ENCODE measurements around the gene FKBP8. TPM values are rescaled to one million over a fixed set of nuclear protein-coding genes. Genes with fewer than 3 reads are reported as not detected.

The FKBP8 gene
- total and polyA plus RNA-seq, 12 donors: 26.3 to 816 (median 265) TPM

DNA sequence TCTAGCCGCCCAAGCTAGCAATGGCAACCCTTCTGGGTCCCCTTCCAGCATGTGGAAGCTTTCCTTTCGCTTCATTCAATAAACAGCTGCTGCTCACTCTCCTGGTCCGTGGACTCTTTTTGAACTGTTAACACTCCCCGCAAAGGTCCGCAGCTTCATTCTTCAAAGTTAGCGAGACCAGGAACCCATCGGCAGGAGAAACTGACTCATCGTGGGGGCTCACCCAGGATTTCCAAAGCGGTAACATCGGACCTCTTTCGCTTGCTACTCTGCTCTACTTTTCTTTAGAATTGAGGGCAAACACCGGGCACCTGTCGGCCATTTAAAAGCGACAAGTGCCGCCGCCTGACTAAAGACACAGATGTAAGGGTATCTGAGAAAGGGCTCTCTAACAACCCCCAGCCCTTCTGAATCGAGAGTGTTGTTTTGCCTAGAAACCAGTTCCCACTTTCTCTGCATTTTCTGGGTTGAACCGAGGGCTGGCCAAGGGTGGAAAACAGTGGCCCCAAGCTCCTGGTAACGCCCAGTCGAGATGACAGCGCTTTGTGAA lies 34.1 kb upstream of the FKBP8 start:
- peaks cover 0 to 49% of the 10 kb centered on the region in 2 donors for H3K36me3 ChIP-seq (replicated peaks in 1 of 2)
- WGBS, 4 donors: 92 to 93% (median 93%) methylated on average over 21 of the region's 21 CpGs

DNA sequence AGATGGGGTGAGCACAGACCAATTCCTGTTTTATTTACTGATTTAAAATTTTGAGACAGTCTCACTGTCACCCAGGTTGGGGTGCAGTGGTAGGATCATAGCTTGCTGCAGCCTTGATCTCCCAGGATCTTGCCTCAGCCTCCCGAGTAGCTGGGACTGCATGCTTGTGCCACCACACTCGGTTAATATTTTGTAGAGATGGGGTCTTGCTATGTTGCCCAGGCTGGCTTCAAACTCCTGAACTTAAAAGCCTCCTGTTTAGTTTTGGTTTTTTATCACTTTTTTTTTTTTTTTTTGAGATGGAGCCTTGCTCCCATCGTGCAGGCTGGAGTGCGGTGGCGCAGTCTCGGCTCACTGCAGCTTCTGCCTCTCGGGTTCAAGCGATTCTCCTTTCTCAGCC lies 33.0 kb upstream of the FKBP8 start:
- Histone ChIP-seq H3K27me3 (no peaks in the 10 kb centered on the region), H3K9me3 (replicated peaks in 1 of 3) (no peaks in the 10 kb centered on the region), H3K4me3 (no peak overlapping the region), H3K36me3 (replicated peaks in 1 of 2) (peaks cover 0 to 49% of the 10 kb centered on the region in 2 donors), H3K27ac (no peak overlapping the region), H3K4me1 (replicated peaks in 1 of 2) (peaks cover 14 to 26% of the 10 kb centered on the region in 2 donors)
- 84 to 99% (median 95%) methylated on average over 7 to 8 of the region's 8 CpGs for WGBS, 4 donors
- DNase-seq: no peak
- intact Hi-C loops (cut with DNase I): loop anchor here in 1 of 2 donors (5.0 kb wide), 1 partner anchor 104 kb away; no protein-coding TSS in a partner anchor
- TF ChIP-seq, protein P1, sequence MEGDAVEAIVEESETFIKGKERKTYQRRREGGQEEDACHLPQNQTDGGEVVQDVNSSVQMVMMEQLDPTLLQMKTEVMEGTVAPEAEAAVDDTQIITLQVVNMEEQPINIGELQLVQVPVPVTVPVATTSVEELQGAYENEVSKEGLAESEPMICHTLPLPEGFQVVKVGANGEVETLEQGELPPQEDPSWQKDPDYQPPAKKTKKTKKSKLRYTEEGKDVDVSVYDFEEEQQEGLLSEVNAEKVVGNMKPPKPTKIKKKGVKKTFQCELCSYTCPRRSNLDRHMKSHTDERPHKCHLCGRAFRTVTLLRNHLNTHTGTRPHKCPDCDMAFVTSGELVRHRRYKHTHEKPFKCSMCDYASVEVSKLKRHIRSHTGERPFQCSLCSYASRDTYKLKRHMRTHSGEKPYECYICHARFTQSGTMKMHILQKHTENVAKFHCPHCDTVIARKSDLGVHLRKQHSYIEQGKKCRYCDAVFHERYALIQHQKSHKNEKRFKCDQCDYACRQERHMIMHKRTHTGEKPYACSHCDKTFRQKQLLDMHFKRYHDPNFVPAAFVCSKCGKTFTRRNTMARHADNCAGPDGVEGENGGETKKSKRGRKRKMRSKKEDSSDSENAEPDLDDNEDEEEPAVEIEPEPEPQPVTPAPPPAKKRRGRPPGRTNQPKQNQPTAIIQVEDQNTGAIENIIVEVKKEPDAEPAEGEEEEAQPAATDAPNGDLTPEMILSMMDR (IDR thresholded peaks at IDR 0.05): no peak
- no peak for TF ChIP-seq POLR2A (IDR thresholded peaks at IDR 0.05)

More for the DNA sequence above, 34.1 kb upstream of the FKBP8 start:
- no peak for TF ChIP-seq POLR2A (IDR thresholded peaks at IDR 0.05)
- TF ChIP-seq, protein P1 (IDR thresholded peaks at IDR 0.05): no peak
- H3K27ac ChIP-seq: no peak overlapping the region
- H3K4me1 ChIP-seq (replicated peaks in 1 of 2): peaks cover 11 to 22% of the 10 kb centered on the region in 2 donors
- H3K9me3 ChIP-seq (replicated peaks in 1 of 3): no peaks in the 10 kb centered on the region
- no peak for DNase-seq
- intact Hi-C loops (cut with DNase I): loop anchor here in 1 of 2 donors (5.0 kb wide), 1 partner anchor 105 kb away; no protein-coding TSS in a partner anchor
- no peaks in the 10 kb centered on the region for H3K27me3 ChIP-seq
- no peak overlapping the region for H3K4me3 ChIP-seq

DNA sequence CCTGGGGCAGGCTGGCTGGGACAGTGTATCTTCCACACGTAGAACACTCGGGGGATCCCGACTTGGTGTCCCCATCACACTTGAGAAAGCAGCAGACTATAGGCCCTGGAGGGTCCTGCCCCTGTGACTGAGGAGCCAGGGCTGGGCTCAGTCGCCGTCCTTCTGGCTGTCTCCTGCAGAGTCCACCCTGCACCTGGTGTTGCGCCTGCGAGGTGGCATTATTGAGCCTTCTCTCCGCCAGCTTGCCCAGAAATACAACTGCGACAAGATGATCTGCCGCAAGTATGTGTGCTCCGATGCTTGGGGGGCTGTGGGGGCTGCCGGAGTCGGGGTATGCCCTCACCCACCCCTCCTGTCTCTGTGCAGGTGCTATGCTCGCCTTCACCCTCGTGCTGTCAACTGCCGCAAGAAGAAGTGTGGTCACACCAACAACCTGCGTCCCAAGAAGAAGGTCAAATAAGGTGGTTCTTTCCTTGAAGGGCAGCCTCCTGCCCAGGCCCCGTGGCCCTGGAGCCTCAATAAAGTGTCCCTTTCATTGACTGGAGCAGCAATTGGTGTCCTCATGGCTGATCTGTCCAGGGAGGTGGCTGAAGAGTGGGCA lies 31.4 kb upstream of the FKBP8 start:
- H3K36me3 ChIP-seq (replicated peaks in 1 of 2): peaks cover 0 to 49% of the 10 kb centered on the region in 2 donors
- no peak for TF ChIP-seq POLR2A (IDR thresholded peaks at IDR 0.05)
- TF ChIP-seq, protein P1 (IDR thresholded peaks at IDR 0.05): no peak
- intact Hi-C loops (cut with DNase I): loop anchor here in 1 of 2 donors (5.0 kb wide), 1 partner anchor 102 kb away; no protein-coding TSS in a partner anchor

DNA sequence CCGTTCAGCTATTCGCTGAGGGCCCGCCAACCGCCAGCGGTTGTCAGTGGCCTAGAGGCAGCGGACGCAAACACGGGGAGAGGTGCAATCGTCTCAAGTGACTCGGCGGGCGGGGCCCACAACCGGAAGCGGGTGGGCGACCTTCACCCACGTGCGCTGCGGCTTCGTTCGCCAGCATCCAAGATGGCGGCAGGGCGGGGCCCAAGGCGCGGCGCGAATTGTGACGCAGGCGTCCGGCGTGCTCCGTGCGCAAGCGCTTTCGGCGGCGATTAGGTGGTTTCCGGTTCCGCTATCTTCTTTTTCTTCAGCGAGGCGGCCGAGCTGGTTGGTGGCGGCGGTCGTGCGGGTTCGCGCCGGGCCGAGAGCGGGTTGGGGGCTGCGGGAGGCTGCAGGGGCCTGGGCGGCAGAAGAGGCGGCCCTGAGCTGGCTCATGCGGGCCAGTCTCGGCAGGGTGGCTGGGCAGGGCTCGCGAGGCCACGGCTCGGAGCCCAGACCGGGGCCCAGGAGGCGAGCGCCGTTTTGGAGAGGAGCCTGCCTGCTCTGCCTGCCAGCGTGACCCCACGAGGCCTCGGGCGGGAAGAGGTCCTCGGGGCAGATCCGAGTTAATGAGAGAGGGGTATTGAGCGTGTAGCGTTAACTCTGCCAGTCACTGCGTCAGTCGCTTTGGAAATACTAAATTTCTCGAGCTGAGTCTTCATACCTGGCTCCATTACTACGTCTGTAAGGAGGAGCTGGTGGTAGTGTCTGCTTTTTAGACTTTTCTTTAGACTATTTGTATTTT lies 28.4 kb upstream of the FKBP8 start, which contains the start of gene UBA52:
Gene UBA52 (plus strand): TSS at position 294 of the 781 bp plus-strand sequence. CDS start 1,444 bp downstream, outside the sequence.
- Histone ChIP-seq H3K4me3 (peak within 1 kb of the TSS; percentile 79 to 94 (median 82)), H3K27me3 (no peaks in the 10 kb centered on the region), H3K36me3 (replicated peaks in 1 of 2) (peaks cover 0 to 62% of the 10 kb centered on the region in 2 donors), H3K4me1 (replicated peaks in 1 of 2) (peaks cover 14 to 19% of the 10 kb centered on the region in 2 donors), H3K9me3 (replicated peaks in 1 of 3) (no peaks in the 10 kb centered on the region), H3K27ac (peak within 1 kb of the TSS; percentile 85 to 94 (median 92))
- peak; percentile 98 to 99 (median 98) for DNase-seq
- intact Hi-C loops (cut with DNase I): no loop called here
- TF ChIP-seq, protein P1 (IDR thresholded peaks at IDR 0.05): peak in 1 of 6 experiments; percentile 7
- peak; percentile 83 to 94 for TF ChIP-seq POLR2A (IDR thresholded peaks at IDR 0.05)
- 0% methylated on average over 20 to 73 of the region's 75 CpGs for WGBS, 4 donors

More for the DNA sequence above, 31.4 kb upstream of the FKBP8 start:
- H3K4me1 ChIP-seq (replicated peaks in 1 of 2): peaks cover 14 to 24% of the 10 kb centered on the region in 2 donors
- WGBS, 4 donors: 90 to 96% (median 92%) methylated on average over 4 to 18 of the region's 18 CpGs
- H3K27me3 ChIP-seq: no peaks in the 10 kb centered on the region
- no peak for DNase-seq
- H3K9me3 ChIP-seq (replicated peaks in 1 of 3): no peaks in the 10 kb centered on the region
- H3K4me3 ChIP-seq: no peak overlapping the region
- no peak overlapping the region for H3K27ac ChIP-seq

All from adrenal gland (tissue), 12 donors.